SK-N-MC (cell line): ENCODE results near the gene MAMDC4.
"Not testable (repeated sequence)": the region's sequence is repeated elsewhere in the genome, so short reads cannot be mapped to it uniquely, and the experiment has no call there.

Source experiments
- DNase-seq: peaks from one replicate; pipeline ENCODE4 v3.0.0-alpha.2; 2011; ENCODE audit warnings: low read depth, low spot score
- H3K27ac ChIP-seq: fragments of 200-600 bp; sonication (generic); 2 replicates; pipeline ENCODE4 v1.5.1; 2016; ENCODE audit warnings: mixed run types
- H3K36me3 ChIP-seq: fragments of 200-600 bp; sonication (generic); 2 replicates; pipeline ENCODE4 v1.6.1; 2017; ENCODE audit warnings: antibody characterized with exemption, low read length, mixed read lengths; ENCODE audit not compliant: insufficient read depth
- H3K4me3 ChIP-seq: fragments of 200-600 bp; sonication (generic); 2 replicates; pipeline ENCODE4 v1.5.1; 2016
- H3K9ac ChIP-seq: fragments of 200-600 bp; sonication (generic); 2 replicates; pipeline ENCODE4 v1.8.0; 2017; ENCODE audit warnings: mixed run types, mixed read lengths; ENCODE audit not compliant: insufficient read length
- H3K9me3 ChIP-seq: fragments of 200-600 bp; sonication (generic); 2 replicates; pipeline ENCODE4 v1.6.1; 2017; ENCODE audit warnings: low read depth, mild to moderate bottlenecking, antibody characterized with exemption, low read length, moderate library complexity, mixed read lengths
- EZH2 ChIP-seq: fragments of 200-600 bp; sonication (generic); IDR thresholded peaks from one replicate; pipeline ENCODE4 v1.6.1; 2017; ENCODE audit warnings: antibody characterized with exemption
- FOXP2 ChIP-seq: optimal IDR thresholded peaks from 2 replicates; pipeline ENCODE3; 2011; ENCODE audit warnings: mild to moderate bottlenecking, moderate library complexity; ENCODE audit not compliant: insufficient read depth; ENCODE audit errors: extremely low read length, control extremely low read depth
- POLR2AphosphoS5 ChIP-seq: IDR thresholded peaks from 2 replicates; pipeline ENCODE4 v1.6.1; 2012; ENCODE audit warnings: mild to moderate bottlenecking, low read depth, low read length, borderline replicate concordance

MAMDC4 gene

DNA sequence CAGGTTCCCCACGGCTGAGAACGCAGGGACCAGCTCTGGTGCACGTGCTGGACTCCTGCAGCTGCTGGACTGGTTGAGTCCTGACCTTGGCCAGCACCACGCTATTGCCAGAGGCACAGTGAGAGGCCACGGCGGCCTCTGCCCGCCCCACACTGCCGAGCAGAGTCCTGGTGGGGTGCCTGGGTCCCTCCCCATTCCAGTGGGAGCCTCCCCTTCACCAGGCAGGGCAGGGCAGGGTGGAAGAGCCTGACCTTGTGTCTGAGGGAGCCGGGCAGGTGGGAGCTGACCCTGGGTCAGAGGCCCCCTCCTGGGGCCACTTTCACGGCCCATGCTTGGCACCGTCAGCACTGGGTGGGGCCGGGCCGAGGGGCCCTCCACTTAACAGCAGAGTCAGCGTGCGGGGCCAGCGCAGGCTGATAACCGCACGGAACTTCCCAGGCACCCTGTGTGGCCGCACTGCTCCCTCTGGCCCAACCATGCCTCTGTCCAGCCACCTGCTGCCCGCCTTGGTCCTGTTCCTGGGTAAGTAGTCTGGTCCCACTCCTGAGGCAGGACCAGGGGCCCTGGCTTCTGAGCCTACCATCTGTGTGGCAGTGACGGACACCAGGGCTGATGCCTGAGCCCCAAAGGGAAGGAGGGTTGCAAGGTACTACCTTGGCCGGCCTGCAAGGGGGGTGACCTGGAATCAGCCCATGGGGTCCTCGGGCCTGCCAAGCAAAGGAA is at the start of gene MAMDC4:
MAMDC4 (plus strand) TSS at position 406 of the 723 bp plus-strand sequence; CDS start at position 477, 71 bp downstream.
- Histone ChIP-seq H3K27ac (no peak within 1 kb of the TSS), H3K9ac (no peak within 1 kb of the TSS), H3K4me3 (no peak within 1 kb of the TSS), H3K36me3 (no peaks in the 10 kb centered on the region; the same call in 1 of the 2 replicates), H3K9me3 (no peaks in the 10 kb centered on the region)
- no peak for TF ChIP-seq POLR2AphosphoS5
- no peak for TF ChIP-seq EZH2
- TF ChIP-seq FOXP2: no peak
- no peak for DNase-seq

DNA sequence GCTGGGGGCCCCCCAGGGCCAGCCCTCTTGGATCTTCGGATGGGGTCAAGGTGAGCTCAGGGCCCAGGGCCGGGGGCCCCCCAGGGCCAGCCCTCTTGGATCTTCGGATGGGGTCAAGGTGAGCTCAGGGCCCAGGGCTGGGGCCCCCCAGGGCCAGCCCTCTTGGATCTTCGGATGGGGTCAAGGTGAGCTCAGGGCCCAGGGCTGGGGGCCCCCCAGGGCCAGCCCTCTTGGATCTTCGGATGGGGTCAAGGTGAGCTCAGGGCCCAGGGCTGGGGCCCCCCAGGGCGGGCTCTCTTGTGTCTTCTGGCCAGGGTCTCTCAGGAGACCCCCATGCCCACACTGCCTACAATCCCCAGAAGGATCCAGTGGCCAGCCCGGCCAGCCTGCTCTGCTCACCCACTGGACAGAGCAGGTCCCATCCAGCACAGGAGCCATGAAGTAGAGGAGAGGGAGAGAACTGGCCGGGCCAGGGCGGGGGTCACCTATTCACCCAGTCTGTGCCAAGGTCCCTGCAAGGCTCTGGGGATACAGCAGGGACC is 49.1 kb upstream of the MAMDC4 start:
- DNase-seq, H3K9me3 ChIP-seq, H3K9ac ChIP-seq, H3K27ac ChIP-seq, H3K4me3 ChIP-seq, H3K36me3 ChIP-seq: not testable (repeated sequence)

DNA sequence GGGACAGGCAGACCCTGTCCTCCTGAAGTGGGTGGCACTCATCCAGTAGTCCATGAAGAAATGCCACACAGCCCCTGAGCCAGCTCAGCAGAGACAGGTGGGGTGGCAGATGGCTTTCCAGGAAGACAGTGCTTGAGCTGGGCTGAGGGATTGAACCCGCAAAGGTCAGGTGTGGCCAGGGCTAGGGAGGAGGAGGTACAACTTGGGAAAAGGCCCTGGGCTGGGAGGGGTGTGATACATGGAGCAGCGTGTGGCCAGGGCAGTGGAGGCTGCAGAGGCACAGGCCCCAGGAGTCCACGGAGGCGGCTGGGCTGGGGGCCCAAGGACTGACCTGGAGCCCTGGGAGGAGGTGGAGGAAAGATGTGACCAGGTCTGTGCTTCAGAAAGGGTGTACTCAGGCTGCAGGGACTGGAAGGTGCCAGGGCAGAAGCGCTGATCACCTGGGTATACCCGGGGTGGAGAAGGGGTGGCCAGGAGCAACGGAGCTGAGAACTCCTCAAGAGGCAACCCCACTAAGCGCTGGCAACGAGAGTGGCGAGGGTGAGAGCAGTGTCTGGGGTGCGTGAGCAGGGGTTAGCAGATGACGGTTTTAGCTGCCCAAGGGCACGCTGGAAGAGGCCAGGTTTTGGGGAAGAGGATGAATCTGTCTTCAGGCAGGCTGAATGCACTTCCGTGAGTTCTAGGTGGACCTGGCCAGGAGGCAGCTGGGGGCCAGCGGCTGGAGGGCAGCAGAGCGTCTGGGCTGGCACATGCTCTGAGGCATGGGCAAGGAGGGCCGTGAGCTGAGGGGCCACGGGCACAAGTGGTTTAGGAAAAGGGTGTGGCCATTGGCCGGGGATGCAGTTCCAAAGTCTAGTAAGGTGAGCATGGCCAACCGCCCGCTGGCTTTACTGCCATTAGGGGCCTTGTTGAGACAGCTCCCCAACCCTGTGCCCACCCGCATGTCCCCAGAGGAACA is 48.3 kb upstream of the MAMDC4 start:
- Histone ChIP-seq H3K27ac (no peak overlapping the region), H3K9me3 (no peaks in the 10 kb centered on the region), H3K36me3 (no peaks in the 10 kb centered on the region), H3K4me3 (no peak overlapping the region), H3K9ac (no peak overlapping the region)
- TF ChIP-seq POLR2AphosphoS5: no peak
- no peak for TF ChIP-seq FOXP2
- TF ChIP-seq EZH2: no peak
- no peak for DNase-seq

DNA sequence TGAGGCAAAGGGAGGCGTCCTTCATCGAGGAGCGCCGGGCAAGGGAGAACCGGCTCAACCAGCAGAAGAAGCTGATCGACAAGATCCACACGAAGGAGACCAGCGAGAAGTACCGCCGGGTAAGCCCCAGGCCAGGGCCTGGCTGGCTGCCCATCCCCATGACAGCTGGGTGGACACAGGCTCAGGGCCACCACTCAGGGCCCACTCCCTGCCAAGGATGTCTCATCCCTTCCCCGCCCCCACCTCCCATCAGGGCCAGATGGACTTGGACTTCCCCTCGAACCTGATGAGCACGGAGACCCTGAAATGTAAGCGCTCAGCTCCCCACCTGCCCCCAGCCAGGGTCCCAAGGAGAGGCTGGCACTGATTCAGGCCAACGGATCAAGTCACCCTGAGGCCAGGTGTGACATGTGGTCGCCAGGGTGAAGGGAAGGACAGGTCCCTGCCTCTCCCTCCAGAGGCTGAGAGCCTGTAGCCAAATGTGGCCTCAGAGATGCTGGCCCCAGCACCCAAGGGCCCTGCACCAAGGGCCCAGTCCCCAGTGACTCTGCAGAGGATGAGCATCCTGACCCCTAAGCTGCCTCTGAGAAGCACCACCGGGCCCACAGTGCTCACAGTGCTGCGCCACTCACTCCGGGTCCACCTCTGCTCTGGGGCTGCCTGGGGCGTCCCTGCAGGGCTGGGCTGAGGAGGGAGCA is 47.5 kb upstream of the MAMDC4 start:
- Histone ChIP-seq H3K9ac (no peak overlapping the region), H3K27ac (no peak overlapping the region), H3K9me3 (no peaks in the 10 kb centered on the region), H3K36me3 (peaks cover 4% of the 10 kb centered on the region), H3K4me3 (no peak overlapping the region)
- DNase-seq: no peak
- no peak for TF ChIP-seq EZH2
- TF ChIP-seq POLR2AphosphoS5: no peak
- no peak for TF ChIP-seq FOXP2

DNA sequence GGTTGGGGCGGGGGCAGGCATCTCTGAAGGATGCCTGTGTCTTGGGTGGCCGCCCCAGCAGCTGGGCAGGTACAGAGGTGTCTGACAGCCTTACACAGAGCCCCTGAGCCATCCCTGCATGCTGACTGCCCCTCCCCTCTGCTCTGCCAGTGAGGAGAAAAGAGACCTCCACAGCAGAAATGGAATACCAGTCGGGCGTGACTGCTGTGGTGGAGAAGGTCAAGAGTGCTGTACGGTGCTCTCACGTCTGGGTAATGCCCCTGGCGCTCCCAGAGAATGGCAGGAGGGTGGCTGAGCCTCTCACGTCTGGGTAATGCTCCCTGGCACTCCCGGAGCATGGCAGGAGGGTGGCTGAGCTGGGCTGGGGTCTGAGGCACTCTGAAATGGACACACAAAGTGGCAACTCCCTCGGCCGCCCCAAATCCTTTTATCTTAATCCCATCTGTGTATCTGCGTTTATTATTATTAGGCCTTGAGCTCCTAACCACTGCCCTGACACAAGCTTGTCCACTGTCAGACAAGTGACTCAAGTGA is 46.9 kb upstream of the MAMDC4 start:
- DNase-seq: no peak
- Histone ChIP-seq H3K36me3 (peaks cover 10% of the 10 kb centered on the region), H3K9me3 (no peaks in the 10 kb centered on the region), H3K4me3 (no peak overlapping the region), H3K27ac (no peak overlapping the region), H3K9ac (no peak overlapping the region)
- TF ChIP-seq FOXP2: no peak
- no peak for TF ChIP-seq EZH2
- TF ChIP-seq POLR2AphosphoS5: no peak

DNA sequence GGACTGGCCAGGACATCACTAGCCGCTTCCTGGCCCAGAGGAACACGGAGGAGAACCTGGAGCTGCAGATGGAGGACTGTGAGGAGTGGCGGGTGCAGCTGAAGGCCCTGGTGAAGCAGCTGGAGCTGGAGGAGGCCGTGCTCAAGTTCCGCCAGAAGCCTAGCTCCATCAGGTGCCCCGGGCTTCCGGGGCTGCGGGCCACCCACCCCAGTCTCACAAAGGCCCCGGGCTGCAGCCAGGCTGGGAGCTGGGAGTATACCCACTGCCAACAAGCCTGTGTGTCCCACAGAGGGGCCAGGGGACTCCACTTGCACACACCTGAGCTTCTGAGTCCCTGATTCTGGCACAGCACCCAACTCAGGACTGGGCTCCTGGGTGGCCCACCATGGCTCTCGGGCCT is 46.1 kb upstream of the MAMDC4 start:
- H3K36me3 ChIP-seq: peaks cover 14% of the 10 kb centered on the region
- no peak overlapping the region; the same call in 1 of the 2 replicates for H3K4me3 ChIP-seq
- no peak overlapping the region for H3K9ac ChIP-seq
- H3K9me3 ChIP-seq: no peaks in the 10 kb centered on the region
- DNase-seq: no peak
- TF ChIP-seq FOXP2: no peak
- no peak for TF ChIP-seq POLR2AphosphoS5
- no peak for TF ChIP-seq EZH2
- no peak overlapping the region for H3K27ac ChIP-seq

DNA sequence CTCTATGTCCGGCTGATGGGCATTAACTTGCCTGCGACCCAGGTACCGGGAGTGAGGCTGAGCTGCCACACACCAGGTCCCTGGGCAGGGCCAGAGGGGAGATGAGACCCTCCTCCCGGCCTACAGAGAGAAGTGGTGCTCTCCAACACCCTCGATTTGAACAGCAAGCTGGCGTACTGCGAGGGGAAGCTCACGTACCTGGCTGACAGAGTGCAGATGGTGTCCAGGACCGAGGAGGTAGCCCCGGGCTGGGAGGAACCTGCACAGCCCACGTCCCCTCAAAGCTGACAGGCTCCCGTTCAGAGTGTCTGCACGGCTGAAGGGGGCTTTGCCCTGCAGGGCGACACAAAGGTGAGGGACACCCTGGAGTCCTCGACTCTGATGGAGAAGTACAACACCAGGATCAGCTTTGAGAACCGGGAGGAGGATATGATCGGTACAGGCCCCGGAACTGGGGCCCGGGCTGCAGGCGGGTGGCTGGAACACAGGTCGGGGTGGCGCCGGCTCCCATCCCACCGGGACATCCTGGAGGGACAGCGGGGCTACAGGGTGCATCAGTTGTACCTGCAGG is 45.4 kb upstream of the MAMDC4 start:
- no peaks in the 10 kb centered on the region for H3K9me3 ChIP-seq
- peak overlapping the region; percentile 81 for H3K4me3 ChIP-seq
- TF ChIP-seq EZH2: no peak
- no peak for TF ChIP-seq POLR2AphosphoS5
- no peak overlapping the region for H3K27ac ChIP-seq
- H3K36me3 ChIP-seq: peaks cover 21% of the 10 kb centered on the region
- DNase-seq: no peak
- H3K9ac ChIP-seq: peak overlapping the region; percentile 87
